Parathyroid adenoma (tissue), 2 donors: Measurements from ENCODE around the gene ZDHHC14.

Source experiments
- H2AFZ ChIP-seq: fragments of 300-600 bp; sonication (generic); one replicate; pipeline ENCODE4 v1.7.0; 2017; ENCODE audit warnings: antibody characterized with exemption, mild to moderate bottlenecking
- H3K27ac ChIP-seq: fragments of 300-600 bp; sonication (generic); one replicate; pipeline ENCODE4 v1.7.0; 2017
- H3K27me3 ChIP-seq: fragments of 300-600 bp; sonication (generic); one replicate; pipeline ENCODE4 v1.7.0; 2017; ENCODE audit warnings: low read length; ENCODE audit not compliant: control insufficient read depth, insufficient read depth
- H3K36me3 ChIP-seq: fragments of 300-600 bp; sonication (generic); one replicate; pipeline ENCODE4 v1.7.0; 2017; ENCODE audit warnings: low read length; ENCODE audit not compliant: control insufficient read depth, insufficient read depth
- H3K4me1 ChIP-seq: fragments of 300-600 bp; sonication (generic); one replicate; pipeline ENCODE4 v1.7.0; 2017; ENCODE audit warnings: control low read depth
- H3K4me2 ChIP-seq: fragments of 300-600 bp; sonication (generic); one replicate; pipeline ENCODE4 v1.7.0; 2017; ENCODE audit warnings: low read length
- H3K4me3 ChIP-seq: fragments of 300-600 bp; sonication (generic); one replicate; pipeline ENCODE4 v1.7.0; 2017; ENCODE audit warnings: low read depth, low read length
- H3K79me2 ChIP-seq: fragments of 300-600 bp; sonication (generic); one replicate; pipeline ENCODE4 v1.7.0; 2017; ENCODE audit warnings: control low read depth
- H3K9ac ChIP-seq: fragments of 300-600 bp; sonication (generic); one replicate; pipeline ENCODE4 v1.7.0; 2017; ENCODE audit warnings: mild to moderate bottlenecking
- H3K9me3 ChIP-seq: fragments of 300-600 bp; sonication (generic); one replicate; pipeline ENCODE4 v1.7.0; 2017; ENCODE audit warnings: low read length; ENCODE audit not compliant: control insufficient read depth
- CTCF ChIP-seq: fragments of 300-600 bp; sonication (generic); IDR thresholded peaks from one replicate; pipeline ENCODE4 v1.7.0; 2017; ENCODE audit warnings: antibody characterized with exemption, mild to moderate bottlenecking
- donor health status: primary hyperparathyroidism.

The ZDHHC14 gene

GRCh38 chr6:157637516-157637915 is 256.5 kb downstream of the ZDHHC14 start:
- no peak for TF ChIP-seq CTCF
- Histone ChIP-seq H3K27me3 (no peaks in the 10 kb centered on the region), H3K9me3 (no peaks in the 10 kb centered on the region), H3K79me2 (no peaks in the 10 kb centered on the region), H3K9ac (no peak overlapping the region), H3K36me3 (no peaks in the 10 kb centered on the region), H3K4me2 (no peak overlapping the region), H3K4me1 (no peaks in the 10 kb centered on the region), H3K4me3 (no peak overlapping the region), H2AFZ (no peak overlapping the region), H3K27ac (no peak overlapping the region)

GRCh38 chr6:157637941-157638662 is 257.1 kb downstream of the ZDHHC14 start:
- Histone ChIP-seq H3K9me3 (no peaks in the 10 kb centered on the region), H3K4me3 (no peak overlapping the region), H3K27ac (no peak overlapping the region), H3K27me3 (no peaks in the 10 kb centered on the region), H2AFZ (no peak overlapping the region), H3K9ac (no peak overlapping the region), H3K4me1 (no peaks in the 10 kb centered on the region), H3K36me3 (no peaks in the 10 kb centered on the region), H3K4me2 (no peak overlapping the region), H3K79me2 (no peaks in the 10 kb centered on the region)
- TF ChIP-seq CTCF = no peak

GRCh38 chr6:157638779-157639178 is 257.8 kb downstream of the ZDHHC14 start:
- TF ChIP-seq CTCF = no peak
- H2AFZ ChIP-seq = no peak overlapping the region

GRCh38 chr6:157640746-157641451 is 259.9 kb downstream of the ZDHHC14 start:
- Histone ChIP-seq H3K4me3 (no peak overlapping the region), H3K36me3 (no peaks in the 10 kb centered on the region), H3K27me3 (no peaks in the 10 kb centered on the region), H3K4me1 (no peaks in the 10 kb centered on the region), H2AFZ (no peak overlapping the region), H3K4me2 (no peak overlapping the region), H3K9me3 (no peaks in the 10 kb centered on the region), H3K9ac (no peak overlapping the region), H3K27ac (no peak overlapping the region), H3K79me2 (no peaks in the 10 kb centered on the region)
- no peak for TF ChIP-seq CTCF

More at GRCh38 chr6:157638779-157639178, 257.8 kb downstream of the ZDHHC14 start:
- Histone ChIP-seq H3K27ac (no peak overlapping the region), H3K9me3 (no peaks in the 10 kb centered on the region), H3K9ac (no peak overlapping the region), H3K27me3 (no peaks in the 10 kb centered on the region), H3K4me3 (no peak overlapping the region), H3K4me2 (no peak overlapping the region), H3K4me1 (no peaks in the 10 kb centered on the region), H3K36me3 (no peaks in the 10 kb centered on the region), H3K79me2 (no peaks in the 10 kb centered on the region)
